ENCODE results near the gene CYP4V2.

CYP4V2 gene

GRCh38 chr4:186191200-186192065, at the start of gene CYP4V2:
CYP4V2 (plus strand) TSS chr4:186191567; CDS start chr4:186191824, 257 bp downstream.
- peak; percentile 42 for DNase-seq

- no peak for DNase-seq
Observed at GRCh38 chr4:186144198-186144945, 47.0 kb upstream of the CYP4V2 start.

- DNase-seq, result no peak
Observed at GRCh38 chr4:186144946-186145569, 46.3 kb upstream of the CYP4V2 start.

- no peak for DNase-seq
Observed at GRCh38 chr4:186146458-186146857, 44.9 kb upstream of the CYP4V2 start.

GRCh38 chr4:186148336-186148975, 42.9 kb upstream of the CYP4V2 start:
- DNase-seq, result no peak

- peak; percentile 40 for DNase-seq
Observed at GRCh38 chr4:186149872-186150271, 41.5 kb upstream of the CYP4V2 start.

GRCh38 chr4:186150926-186151325, 40.4 kb upstream of the CYP4V2 start:
- DNase-seq, result no peak

- no peak for DNase-seq
Observed at GRCh38 chr4:186151499-186151898, 39.9 kb upstream of the CYP4V2 start.

- no peak for DNase-seq
Observed at GRCh38 chr4:186158021-186158813, 33.1 kb upstream of the CYP4V2 start.

GRCh38 chr4:186158966-186159365, 32.4 kb upstream of the CYP4V2 start:
- DNase-seq, result no peak

- DNase-seq, result no peak
Observed at GRCh38 chr4:186159613-186160012, 31.8 kb upstream of the CYP4V2 start.

GRCh38 chr4:186161138-186161537, 30.2 kb upstream of the CYP4V2 start:
- no peak for DNase-seq

GRCh38 chr4:186166852-186167512, 24.4 kb upstream of the CYP4V2 start:
- DNase-seq, result no peak

GRCh38 chr4:186167605-186168004, 23.8 kb upstream of the CYP4V2 start:
- DNase-seq, result no peak

- DNase-seq, result no peak
Observed at GRCh38 chr4:186168750-186169149, 22.6 kb upstream of the CYP4V2 start.

GRCh38 chr4:186169333-186169944, 21.9 kb upstream of the CYP4V2 start:
- DNase-seq, result no peak

- no peak for DNase-seq
Observed at GRCh38 chr4:186169945-186170802, 21.2 kb upstream of the CYP4V2 start.

- no peak for DNase-seq
Observed at GRCh38 chr4:186170966-186171365, 20.4 kb upstream of the CYP4V2 start.

GRCh38 chr4:186172546-186172945, 18.8 kb upstream of the CYP4V2 start:
- DNase-seq, result no peak

- DNase-seq, result no peak
Observed at GRCh38 chr4:186188107-186188506, 3.3 kb upstream of the CYP4V2 start.

Measured in NCI-H1436 (cell line).